Neutrophil (primary cell): ENCODE data around the gene RCN2.

Source experiments
- H3K27ac ChIP-seq: fragments of 200-600 bp; sonication (generic); 2 replicates; pipeline ENCODE4 v1.5.1; 2016; ENCODE audit warnings: mild to moderate bottlenecking, moderate library complexity
- H3K27me3 ChIP-seq: fragments of 200-600 bp; sonication (generic); 2 replicates; pipeline ENCODE4 v1.6.0; 2016; ENCODE audit warnings: mild to moderate bottlenecking
- H3K36me3 ChIP-seq: fragments of 200-600 bp; sonication (generic); 2 replicates; pipeline ENCODE4 v1.5.1; 2017
- H3K4me1 ChIP-seq, 2 experiments: fragments of 200-600 bp in 1 of 2; sonication (generic) in 1 of 2; 1 replicate in 1 of 2; 2 replicates in 1 of 2; pipeline versions ENCODE4 v1.5.1 to v1.6.1; 2013 to 2016; ENCODE audit warnings: low read depth in 1 of 2, low read length in 1 of 2, mild to moderate bottlenecking in 1 of 2, moderate library complexity in 1 of 2; ENCODE audit not compliant: control insufficient read depth in 1 of 2, insufficient read depth in 1 of 2
- H3K4me3 ChIP-seq, 2 experiments: fragments of 200-600 bp in 1 of 2; sonication (generic) in 1 of 2; 1 replicate in 1 of 2; 2 replicates in 1 of 2; pipeline ENCODE4 v1.5.1; 2013 to 2016; ENCODE audit warnings: low read depth in 1 of 2, low read length in 1 of 2, mild to moderate bottlenecking in 1 of 2, moderate library complexity in 1 of 2
- H3K9me3 ChIP-seq: fragments of 200-600 bp; sonication (generic); 2 replicates; pipeline ENCODE4 v1.5.1; 2016
- CTCF ChIP-seq: fragments of 200-600 bp; sonication (generic); IDR thresholded peaks from 2 replicates; pipeline ENCODE4 v1.5.1; 2016; ENCODE audit warnings: antibody characterized with exemption

The RCN2 gene

DNA sequence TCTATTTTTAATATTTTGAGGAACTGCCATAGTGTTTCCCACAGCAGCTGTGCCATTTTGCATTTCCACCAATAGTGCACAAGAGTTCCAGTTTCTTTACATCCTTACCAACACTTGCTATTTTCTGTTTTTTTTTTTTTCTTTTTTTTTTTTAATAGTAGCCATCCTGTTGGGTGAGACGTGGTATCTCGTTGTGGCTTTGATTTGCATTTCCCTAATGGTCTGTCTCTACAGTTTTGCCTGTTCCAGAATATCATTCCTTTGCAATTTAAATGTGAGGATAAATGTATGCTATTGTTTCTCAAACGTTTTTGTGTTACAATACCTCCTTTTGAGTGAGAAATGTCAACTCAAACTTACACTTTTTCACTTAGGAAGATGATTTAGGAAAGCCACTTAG, 22.4 kb downstream of the RCN2 start:
- Histone ChIP-seq H3K27me3 (no peaks in the 10 kb centered on the region), H3K27ac (no peak overlapping the region), H3K4me3 (no peak overlapping the region), H3K36me3 (peaks cover 8% of the 10 kb centered on the region), H3K9me3 (no peaks in the 10 kb centered on the region), H3K4me1 (no peaks in the 10 kb centered on the region)
- no peak for TF ChIP-seq CTCF

- no peaks in the 10 kb centered on the region for H3K27me3 ChIP-seq
- H3K27ac ChIP-seq, result no peak overlapping the region
- H3K9me3 ChIP-seq, result no peaks in the 10 kb centered on the region
- H3K4me3 ChIP-seq, result no peak overlapping the region
- no peak for TF ChIP-seq CTCF
- no peaks in the 10 kb centered on the region for H3K4me1 ChIP-seq
- H3K36me3 ChIP-seq, result peaks cover 8% of the 10 kb centered on the region
These were observed 23.2 kb downstream of the RCN2 start for GRCh38 chr15:76954744-76955143.

- Histone ChIP-seq H3K27ac (no peak overlapping the region), H3K4me1 (no peaks in the 10 kb centered on the region), H3K4me3 (no peak overlapping the region), H3K27me3 (peaks cover 7% of the 10 kb centered on the region), H3K9me3 (no peaks in the 10 kb centered on the region), H3K36me3 (no peaks in the 10 kb centered on the region)
- TF ChIP-seq CTCF, result no peak
These were observed 29.9 kb downstream of the RCN2 start for GRCh38 chr15:76961268-76962011.

- no peak overlapping the region for H3K27ac ChIP-seq
- no peaks in the 10 kb centered on the region for H3K4me1 ChIP-seq
- no peaks in the 10 kb centered on the region for H3K9me3 ChIP-seq
- H3K36me3 ChIP-seq, result no peaks in the 10 kb centered on the region
- no peak overlapping the region for H3K4me3 ChIP-seq
- no peak for TF ChIP-seq CTCF
- peaks cover 7% of the 10 kb centered on the region for H3K27me3 ChIP-seq
These were observed 30.9 kb downstream of the RCN2 start for GRCh38 chr15:76962337-76963013.

DNA sequence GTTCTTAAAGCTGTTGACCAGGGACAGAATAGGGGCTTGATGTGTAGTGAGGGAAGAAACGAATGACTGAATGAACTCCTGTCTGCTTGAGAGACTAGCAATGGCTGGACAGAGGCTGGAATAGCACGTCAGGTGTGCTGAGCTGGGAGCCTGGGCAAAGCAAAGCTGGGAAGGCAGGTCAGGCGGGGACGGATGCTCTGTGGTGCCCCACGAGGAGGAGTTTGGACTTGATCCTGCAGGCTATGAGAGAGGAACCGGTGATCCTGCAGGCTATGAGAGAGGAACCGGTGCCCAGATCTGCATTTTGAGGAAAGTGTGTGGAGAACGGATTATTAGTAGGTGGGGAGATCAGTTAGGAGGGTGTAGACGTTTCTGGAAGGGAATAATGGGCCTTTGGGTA, 32.0 kb downstream of the RCN2 start:
- H3K27ac ChIP-seq, result no peak overlapping the region
- H3K36me3 ChIP-seq, result no peaks in the 10 kb centered on the region
- H3K4me1 ChIP-seq, result no peaks in the 10 kb centered on the region
- no peak for TF ChIP-seq CTCF
- H3K4me3 ChIP-seq, result no peak overlapping the region
- no peaks in the 10 kb centered on the region for H3K9me3 ChIP-seq
- peaks cover 7% of the 10 kb centered on the region for H3K27me3 ChIP-seq
